ENCODE results near the gene MRC2. TPM values are rescaled to one million over a fixed set of nuclear protein-coding genes. Genes with fewer than 3 reads are reported as not detected.

Gene MRC2
- polyA plus RNA-seq, 1 of the 3 experiments (the other 2 are of a cell fraction), result 213 TPM

GRCh38 chr17:62652251-62653001 is 25.0 kb downstream of the MRC2 start:
- CTCF ChIA-PET, result interaction anchor here (5.6 kb wide), 1 partner anchor 20 kb away, joined by 27 read pairs; no protein-coding TSS in a partner anchor
- peaks cover 34% of the 10 kb centered on the region for H4K20me1 ChIP-seq (ENCODE audit: insufficient read depth)

More at GRCh38 chr17:62652251-62653001, 25.0 kb downstream of the MRC2 start:
- peak; percentile 88 for DNase-seq
- H3K9me3 ChIP-seq, result no peaks in the 10 kb centered on the region
- peaks cover 25 to 35% of the 10 kb centered on the region in 2 experiments for H3K4me1 ChIP-seq (ENCODE audit: control insufficient read depth in 1 of 2, insufficient read depth in 2 of 2, low read depth in 1 of 2, low read length in 1 of 2)
- peak overlapping the region; percentile 47 to 60 for H3K4me3 ChIP-seq (ENCODE audit: low read depth in 2 of 2, low read length in 1 of 2)
- WGBS (ENCODE audit: low lambda C conversion rate), result 24% methylated on average over 32 of the region's 57 CpGs
- POLR2A ChIA-PET, result interaction anchor here (1.0 kb wide), 1 partner anchor 24 kb away, joined by 4 read pairs; no protein-coding TSS in a partner anchor
- peaks cover 10 to 35% of the 10 kb centered on the region in 2 experiments for H3K36me3 ChIP-seq (replicated peaks in 1 of 2; ENCODE audit: control insufficient read depth in 1 of 2, insufficient read depth in 2 of 2, low read length in 1 of 2)
- peak overlapping the region; percentile 88 to 93 for H3K27ac ChIP-seq (ENCODE audit: low read depth in 2 of 2, low read length in 1 of 2)
- no peaks in the 10 kb centered on the region for H3K9me2 ChIP-seq
- H3K27me3 ChIP-seq (ENCODE audit: insufficient read depth), result no peaks in the 10 kb centered on the region
- TF ChIP-seq EZH2phosphoT487 (IDR thresholded peaks at IDR 0.05; ENCODE audit: borderline replicate concordance, low read depth) (no peak), EP300 (IDR thresholded peaks at IDR 0.05; ENCODE audit: borderline replicate concordance in 1 of 2, low read depth in 1 of 2, low read length in 1 of 2) (peak in 1 of 2 experiments; percentile 88; a peak in 2 of 4 replicates), RCOR1 (IDR thresholded peaks at IDR 0.05; ENCODE audit: low read length) (0 out of 2 replicates have a peak, but pooled peaks have one; percentile 11), FOXM1 (IDR thresholded peaks at IDR 0.05; ENCODE audit: low read depth) (peak; percentile 80; the same call in 1 of the 2 replicates), REST (IDR thresholded peaks at IDR 0.05; ENCODE audit: low read depth, low read length) (no peak), NFIC (IDR thresholded peaks at IDR 0.05; ENCODE audit: borderline replicate concordance) (peak; percentile 99), NRF1 (IDR thresholded peaks at IDR 0.05; ENCODE audit: low read depth, low read length) (no peak), GABPA (IDR thresholded peaks at IDR 0.05; ENCODE audit: low read depth) (peak; percentile 58), RXRA (IDR thresholded peaks at IDR 0.05; ENCODE audit: borderline replicate concordance, low read depth) (peak; percentile 88; the same call in 1 of the 2 replicates), TAF1 (IDR thresholded peaks at IDR 0.05; ENCODE audit: borderline replicate concordance, low read depth, low read length) (peak; percentile 43; the same call in 1 of the 2 replicates), YY1 (IDR thresholded peaks at IDR 0.05; ENCODE audit: low read depth) (peak; percentile 25; the same call in 1 of the 2 replicates), MAX (IDR thresholded peaks at IDR 0.05; ENCODE audit: low read depth) (peak; percentile 87), TCF12 (IDR thresholded peaks at IDR 0.05) (peak; percentile 86), TEAD4 (IDR thresholded peaks at IDR 0.05; ENCODE audit: borderline replicate concordance, insufficient read depth) (peak; percentile 77), SIN3A (IDR thresholded peaks at IDR 0.05; ENCODE audit: borderline replicate concordance, low read depth, low read length) (peak; percentile 78; the same call in 1 of the 2 replicates), PBX3 (IDR thresholded peaks at IDR 0.05) (peak; percentile 48; the same call in 1 of the 2 replicates), FOSL2 (IDR thresholded peaks at IDR 0.05; ENCODE audit: borderline replicate concordance, low read depth) (no peak), POLR2AphosphoS5 (IDR thresholded peaks at IDR 0.05; ENCODE audit: low read depth, low read length) (peak; percentile 30; the same call in 1 of the 2 replicates), ELF1 (IDR thresholded peaks at IDR 0.05) (peak; percentile 70)
- peak overlapping the region; percentile 96 for H3K4me2 ChIP-seq
- H3K79me2 ChIP-seq (ENCODE audit: insufficient read depth), result peaks cover 100% of the 10 kb centered on the region
- peak overlapping the region; percentile 81 for H3K9ac ChIP-seq
- H2AFZ ChIP-seq (ENCODE audit: low read depth), result peak overlapping the region; percentile 46; the same call in 1 of the 2 replicates
- H3F3A ChIP-seq (replicated peaks; ENCODE audit: insufficient read depth), result peaks cover 38% of the 10 kb centered on the region

All from SK-N-SH (cell line).